GM21786 (cell line): ENCODE results near the gene FRMD4B.

Source experiments
- ATAC-seq: cut with Tn5 transposase; IDR thresholded peaks from one replicate; pipeline ENCODE4 v1.9.1; 2021; ENCODE audit not compliant: unreplicated experiment

The FRMD4B gene

DNA sequence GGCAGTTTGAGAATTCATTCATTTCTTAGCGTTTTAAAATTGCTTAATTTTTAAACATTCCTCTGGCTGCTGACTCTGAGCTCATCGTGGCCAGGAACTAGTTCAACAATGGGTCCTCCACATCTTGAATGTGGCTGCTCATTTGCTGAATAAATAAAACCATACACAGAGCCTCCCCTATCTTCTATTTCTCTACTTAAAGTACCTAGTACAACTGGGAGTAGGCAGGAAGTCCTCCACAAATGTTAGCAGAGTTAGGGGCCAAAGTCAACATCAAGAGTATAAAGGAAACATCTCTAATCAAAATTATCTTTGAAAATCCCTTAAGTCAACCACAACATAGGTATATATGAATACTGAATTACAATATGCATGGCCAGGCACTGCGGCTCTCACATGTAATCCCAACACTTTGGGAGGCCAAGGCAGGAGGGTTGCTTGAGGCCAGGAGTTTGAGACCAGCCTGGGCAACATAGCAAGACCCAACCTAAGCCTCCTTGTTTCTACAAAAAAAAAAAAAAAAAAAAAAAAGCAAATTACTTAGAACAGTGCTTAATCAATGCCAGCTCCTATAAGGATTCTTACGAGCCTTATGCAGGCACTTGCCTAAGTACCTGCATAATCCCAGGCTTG, 206.0 kb downstream of the FRMD4B start:
- ATAC-seq: no peak

DNA sequence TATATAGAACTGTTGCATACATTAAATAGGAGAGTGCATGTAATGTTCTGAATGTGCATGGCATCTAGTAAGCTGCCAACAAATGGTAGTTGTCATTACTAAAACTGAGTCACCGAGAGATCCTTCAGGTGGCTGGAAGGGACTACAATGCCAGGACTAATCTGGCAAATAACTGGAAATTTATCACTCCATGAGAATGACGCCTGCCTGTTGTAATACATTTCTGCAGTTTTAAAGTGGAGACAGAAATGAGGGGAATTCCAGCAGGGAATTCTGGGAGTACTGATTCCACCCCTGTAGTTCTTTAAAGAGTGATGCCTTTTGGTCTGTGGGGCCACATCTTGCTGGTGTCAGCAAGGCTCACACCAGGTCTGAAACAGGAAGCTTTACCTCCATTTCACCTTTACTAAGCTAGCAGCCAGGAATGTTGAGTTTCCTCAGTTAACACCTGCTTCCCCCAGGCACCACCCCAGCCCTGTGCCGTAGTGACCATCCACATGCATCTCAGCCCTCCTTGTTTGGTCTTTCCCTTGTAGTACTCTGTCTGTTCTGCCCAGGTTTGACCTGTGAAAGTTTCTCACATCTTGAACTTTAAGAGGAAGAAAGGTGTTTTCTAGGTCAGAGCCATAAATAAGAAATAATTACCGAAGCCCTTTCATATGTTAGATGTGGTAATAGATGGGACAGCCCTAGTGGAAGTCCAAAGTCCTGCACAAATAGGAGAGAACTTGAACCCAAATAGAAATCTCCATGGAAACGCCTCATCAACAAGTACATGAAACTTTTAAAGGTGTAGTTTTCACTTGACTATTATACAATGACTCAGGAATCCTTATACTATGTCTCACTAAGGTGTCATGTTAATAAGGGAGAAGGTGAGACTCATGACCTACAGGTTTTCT, 206.8 kb downstream of the FRMD4B start:
- ATAC-seq: no peak

DNA sequence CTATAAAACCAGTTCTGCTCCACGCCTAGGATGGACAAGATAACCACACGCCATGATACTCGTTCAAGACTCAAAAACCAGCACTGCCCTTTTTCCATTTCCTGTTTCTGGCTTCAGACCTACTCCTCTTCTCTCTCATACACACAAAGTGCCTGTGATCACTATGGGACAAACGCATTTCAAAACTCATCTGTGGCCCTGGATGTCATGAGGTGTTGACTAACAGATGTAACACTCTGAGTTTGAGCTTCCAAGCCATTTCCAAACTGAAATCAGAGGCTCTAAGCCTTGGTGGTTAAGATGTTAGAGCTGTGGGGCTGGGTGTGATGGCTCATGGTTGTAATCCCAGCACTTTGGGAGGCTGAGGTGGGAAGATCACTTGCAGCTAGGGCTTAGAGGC, 207.8 kb downstream of the FRMD4B start:
- no peak for ATAC-seq

DNA sequence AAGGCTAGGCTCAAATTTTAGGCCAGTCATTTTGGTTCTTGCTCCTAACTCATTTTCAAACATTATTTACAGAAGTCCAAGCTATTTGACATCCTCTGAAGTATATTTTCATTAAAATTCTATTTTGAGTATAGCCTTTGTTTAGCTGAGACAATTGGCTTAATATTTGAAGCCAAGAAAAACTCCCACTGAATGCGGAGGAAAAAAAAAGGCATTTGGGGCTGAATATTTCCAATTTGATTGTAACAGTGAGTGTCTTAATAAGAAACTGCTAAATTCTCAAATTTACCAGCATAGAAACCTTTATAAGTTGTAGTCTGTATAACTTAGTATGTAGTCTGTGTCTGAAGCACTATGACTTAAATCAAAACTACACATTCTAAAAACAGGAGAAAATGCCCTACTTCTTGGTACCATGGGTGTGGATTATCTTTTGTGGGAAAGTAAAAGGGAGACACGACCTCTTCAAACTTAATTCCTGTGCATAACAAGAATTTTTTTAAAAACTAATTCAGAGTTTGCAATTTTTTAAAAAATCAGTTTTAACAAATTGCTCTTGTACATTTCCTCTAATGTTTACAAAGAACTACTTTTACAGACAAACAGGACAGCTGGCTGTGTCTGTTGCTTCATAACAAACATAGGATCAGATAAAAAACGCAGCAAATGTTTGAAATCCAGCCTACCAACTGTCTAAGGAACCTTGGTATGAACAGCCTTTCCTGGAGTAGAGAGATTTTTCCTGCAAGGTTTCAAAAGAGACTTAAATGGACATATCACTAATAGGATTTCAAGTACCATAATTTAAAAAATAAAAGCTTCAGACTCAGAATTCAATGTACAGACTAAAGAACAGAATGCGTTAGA, 210.8 kb downstream of the FRMD4B start:
- ATAC-seq: no peak

DNA sequence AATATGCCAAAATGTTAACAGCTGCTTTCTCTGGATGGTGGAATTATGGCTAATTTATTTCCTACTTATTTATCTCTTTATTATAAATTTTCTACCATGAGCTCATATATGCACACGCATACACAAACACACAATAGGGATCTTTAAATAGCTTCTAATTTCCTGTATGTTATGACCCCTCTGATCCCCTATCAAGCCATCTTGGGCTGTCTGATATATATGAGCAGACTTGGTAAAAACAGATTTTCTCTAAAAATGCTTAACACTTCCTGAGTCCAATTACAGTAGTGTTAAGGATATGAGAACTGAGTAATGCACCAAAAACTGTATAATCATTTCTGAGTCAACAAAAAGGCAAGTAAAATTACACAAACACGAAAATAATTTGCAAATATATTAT, 211.4 kb downstream of the FRMD4B start:
- no peak for ATAC-seq

DNA sequence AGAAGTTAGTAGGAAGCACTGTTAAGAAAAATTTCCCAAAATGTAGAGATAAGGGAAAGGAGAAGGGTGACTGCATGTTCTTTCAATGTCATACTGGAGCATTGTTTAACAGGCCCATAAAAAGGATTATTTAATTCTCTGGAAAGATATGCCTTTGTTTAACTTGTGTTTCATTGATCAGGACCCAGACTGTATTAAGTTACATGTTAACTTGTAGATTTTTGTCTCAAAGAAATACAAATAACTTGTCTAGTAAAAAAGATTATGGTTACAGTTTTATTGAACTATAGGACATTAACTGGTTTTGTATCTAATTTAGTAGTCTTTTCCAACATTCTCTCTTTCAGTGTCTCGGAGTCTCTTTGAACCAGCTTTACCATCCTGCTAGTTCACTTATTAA, 213.8 kb downstream of the FRMD4B start:
- ATAC-seq: no peak

DNA sequence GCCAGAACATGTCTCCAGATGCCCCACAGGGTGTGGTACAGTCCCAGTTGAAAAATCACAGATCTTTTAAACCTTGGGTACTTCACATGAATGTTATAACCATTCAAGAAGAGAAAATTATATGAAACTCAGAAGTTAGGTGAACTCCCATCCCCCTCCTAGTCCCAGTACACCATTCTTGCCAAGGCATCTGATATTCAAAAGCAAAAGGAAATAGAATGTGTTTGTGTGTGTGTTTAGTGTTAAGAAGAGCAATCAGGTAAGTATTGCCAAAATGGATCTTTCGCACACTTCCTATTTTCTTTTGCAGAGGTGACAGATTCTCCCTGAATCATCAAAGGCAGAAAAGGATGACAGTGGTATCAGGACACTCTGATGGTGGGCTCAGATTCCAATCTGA, 219.4 kb downstream of the FRMD4B start:
- ATAC-seq: no peak

DNA sequence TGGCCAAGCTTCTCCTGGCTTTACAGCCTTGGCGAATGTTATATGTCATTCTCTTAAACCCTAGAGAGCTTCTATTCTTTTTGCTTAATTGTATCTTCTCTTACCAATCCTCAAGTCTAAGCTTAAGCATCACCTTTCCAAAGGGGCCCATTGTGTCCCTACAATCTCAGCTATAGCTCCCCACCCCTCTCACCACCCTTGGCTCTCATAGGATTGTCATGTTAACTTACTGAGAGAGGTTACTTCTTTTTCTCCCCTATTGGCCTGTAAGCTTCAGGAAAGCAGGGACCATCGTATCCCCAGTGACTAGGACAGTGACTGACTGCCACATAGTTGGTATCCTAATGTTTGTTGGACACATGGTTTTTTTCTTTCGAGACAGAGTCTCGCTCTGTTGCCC, 220.1 kb downstream of the FRMD4B start:
- ATAC-seq: no peak

DNA sequence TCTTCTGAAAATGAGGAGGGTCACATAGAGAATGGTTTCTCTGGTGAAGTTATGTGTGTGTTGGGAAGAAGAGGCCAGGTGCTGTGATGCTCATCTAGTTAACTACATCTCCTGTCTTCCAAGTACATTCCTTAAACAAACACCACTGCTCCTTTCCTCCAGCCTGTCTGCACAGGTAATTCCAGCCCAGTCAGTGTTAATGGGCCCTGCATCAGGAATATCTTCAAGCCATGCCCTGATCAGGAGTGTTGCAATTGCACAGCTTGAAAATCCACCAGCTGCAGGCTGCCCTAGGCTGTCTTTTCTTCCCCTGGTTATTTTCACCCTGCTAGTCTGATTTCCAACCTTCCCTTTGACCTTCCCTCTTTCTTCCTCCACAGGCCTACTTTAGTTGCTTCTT, 221.6 kb downstream of the FRMD4B start:
- ATAC-seq: no peak

DNA sequence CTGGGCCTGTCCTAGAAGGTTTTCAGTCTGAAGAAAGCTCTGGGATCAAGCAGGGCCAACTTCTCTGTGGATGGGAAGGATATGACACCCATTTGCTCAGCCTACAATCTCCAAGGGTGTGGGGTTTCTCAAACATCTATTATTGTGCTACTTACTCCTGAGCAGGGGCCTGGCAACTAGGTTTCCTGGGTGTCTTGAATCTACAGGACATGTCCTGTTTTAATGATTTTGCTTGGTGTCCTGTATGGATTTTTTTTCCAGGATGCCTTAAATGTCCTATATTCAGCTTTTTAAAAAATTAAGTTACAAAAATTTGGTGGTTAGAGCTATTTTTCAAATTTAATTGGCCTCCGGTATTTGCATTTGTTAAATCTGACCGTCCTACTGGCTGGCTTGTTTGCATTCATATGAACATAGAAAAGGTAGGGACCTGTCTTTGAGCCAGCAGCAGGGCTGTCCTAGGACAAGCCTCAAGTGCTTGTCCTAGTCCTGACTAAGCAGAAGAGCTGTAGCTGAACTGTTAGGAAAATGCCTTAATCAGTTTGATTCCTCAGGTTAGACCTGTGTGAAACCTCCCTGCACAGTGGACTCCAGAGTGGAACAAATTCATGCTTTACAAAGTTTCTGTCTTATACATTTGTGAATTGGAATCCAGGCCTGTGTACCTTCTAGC, 223.4 kb downstream of the FRMD4B start:
- ATAC-seq: no peak

DNA sequence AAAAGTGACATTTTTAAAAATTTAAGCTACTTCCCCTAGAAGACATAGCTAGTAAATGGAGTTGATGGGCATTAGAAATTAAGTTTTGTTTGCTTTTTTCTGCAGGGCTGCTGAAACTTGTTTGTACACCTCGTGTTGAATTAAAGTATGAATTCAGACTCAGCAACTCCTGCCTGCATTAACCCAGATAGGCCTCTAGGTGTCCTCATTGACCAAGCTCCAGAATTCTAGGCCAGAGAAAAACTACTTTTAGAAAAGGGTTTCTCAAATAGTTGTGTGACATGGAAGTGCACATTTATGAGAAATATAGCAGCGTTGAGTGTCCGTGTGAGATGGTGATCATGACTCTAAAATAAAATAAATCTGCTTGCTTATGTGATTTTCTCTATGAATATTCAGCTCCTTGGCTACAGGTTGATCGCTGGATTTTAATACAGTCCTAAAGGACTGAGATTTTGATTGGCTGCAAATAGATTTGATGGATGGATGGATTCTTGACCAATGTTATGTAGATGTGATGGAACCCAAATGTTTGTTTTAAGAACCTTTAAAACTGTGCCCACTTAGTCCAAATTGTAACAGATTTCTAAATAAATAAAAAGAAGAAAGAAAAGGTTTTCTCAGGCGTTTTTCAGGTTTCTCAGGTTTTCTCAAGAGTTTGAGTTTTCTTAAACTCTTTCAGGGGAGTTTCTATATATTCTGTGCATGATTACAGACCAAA, 224.1 kb downstream of the FRMD4B start:
- no peak for ATAC-seq

DNA sequence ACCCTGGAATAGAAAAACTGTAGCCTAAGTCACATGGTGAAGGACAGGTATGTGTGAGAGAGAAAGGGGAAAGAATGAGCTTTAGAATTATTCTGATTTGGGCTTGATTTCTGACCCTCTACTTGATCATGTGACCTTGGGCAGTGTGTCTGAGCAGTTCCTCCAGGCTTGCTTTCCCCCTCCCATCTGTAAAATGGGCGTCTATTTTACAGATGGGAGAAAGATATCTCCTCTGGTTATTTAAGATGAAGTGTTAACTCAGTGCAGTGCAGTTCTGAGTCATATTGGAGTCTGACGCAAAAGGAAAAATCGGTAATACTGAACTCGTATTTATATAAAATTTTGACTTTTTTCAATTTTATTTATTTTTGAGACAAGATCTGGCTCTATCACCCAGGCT, 225.4 kb downstream of the FRMD4B start:
- ATAC-seq: no peak

DNA sequence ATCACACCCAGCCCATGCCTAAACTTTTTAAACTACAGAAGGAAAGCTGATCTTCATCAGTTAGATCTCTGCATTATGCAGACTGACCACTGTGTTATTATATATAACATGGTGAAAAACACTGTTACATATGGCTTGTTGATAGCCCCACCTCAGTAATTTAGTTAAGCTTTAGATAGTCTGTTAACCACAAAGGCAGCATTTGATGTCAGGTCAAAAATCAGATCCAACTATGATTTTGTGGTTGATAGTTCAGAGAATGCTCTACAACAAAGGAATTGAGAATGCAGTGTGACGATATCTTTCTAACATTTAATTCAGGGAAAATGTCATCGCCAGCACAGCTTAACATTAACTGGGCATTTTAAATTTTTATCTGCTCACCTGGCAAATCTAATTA, 225.8 kb downstream of the FRMD4B start:
- no peak for ATAC-seq

DNA sequence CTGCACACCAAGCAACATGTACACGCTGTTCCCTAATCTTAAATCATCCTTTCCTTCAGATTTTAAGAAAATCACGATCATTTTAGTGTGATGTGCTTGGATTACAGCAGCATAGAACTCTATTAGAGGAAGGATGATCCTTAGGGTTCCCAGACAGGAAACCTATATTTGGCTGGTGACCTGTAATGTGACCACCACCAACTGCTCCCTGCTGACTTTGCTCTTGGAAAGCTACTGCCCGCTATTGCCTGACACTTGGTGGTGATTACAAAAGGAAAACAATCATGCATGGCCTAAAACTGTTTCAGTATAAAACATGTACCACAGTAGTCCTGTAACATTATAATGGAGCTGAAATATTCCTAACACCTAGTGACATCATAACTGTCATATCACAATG, 236.3 kb downstream of the FRMD4B start:
- no peak for ATAC-seq

DNA sequence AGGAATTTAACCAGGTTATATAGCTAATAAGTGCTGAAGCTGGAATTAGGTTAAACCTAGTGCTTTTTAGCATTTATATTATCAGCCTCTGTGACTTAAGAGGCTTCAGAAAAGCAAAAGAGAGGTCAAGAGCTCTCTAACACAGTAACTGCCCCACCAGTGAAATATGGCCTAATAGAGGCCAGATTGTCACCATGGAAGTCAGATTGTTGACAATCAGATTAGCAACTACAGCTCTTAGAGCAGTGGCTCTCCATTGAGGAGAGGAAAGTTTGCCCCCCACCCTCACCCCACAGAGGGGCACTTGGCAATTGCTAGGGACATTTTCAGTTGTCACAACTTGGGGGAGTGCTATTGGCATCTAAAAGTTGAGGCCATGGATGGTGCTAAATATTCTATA, 240.2 kb downstream of the FRMD4B start:
- no peak for ATAC-seq

DNA sequence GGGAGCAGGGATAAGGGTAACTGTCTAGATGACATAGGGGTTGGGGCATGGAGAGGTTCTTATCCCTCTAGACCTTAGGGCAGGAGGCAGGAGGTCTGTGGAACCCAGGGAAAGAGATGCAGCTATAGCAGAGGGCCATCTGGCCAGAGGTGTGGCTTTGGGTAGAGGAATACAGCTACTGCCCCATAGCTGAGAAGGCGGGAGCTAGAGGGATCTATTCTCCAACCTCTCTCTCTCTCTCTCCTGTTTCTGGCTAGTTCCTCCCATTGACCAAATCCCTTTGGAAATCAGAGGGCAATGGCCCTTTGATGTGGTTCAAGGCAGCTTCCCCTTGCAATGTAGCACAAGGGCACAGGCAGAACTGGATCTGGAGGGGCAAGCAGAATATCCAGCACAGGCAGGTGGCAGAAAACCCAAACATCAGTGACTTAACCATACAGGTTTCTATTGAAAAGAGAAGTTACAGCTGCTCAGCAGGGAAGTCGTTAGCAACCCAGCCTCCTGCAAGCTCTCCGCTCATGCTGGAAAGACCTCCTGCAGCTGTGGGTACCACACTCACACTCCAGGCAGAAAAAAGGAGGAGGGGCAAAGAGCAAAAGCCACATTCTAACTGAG, 241.2 kb downstream of the FRMD4B start:
- ATAC-seq: no peak

DNA sequence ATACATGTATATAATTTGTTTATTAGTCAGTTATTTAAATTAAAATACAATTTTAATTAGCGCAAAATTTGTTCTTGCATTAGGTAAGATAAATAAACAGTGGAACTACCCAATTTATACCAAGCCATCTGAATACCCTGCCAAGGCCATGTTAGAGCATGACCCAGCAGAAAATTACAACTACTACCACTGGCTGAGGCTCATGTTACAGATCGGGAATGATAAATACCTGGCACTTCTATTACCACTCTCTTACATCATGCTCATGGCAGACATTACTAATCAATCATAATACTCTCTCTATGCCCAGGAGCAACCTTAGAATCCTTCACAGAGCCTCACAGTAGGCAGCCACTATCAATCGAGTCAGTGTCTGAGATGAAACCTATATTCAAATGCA, 242.3 kb downstream of the FRMD4B start:
- ATAC-seq: no peak

DNA sequence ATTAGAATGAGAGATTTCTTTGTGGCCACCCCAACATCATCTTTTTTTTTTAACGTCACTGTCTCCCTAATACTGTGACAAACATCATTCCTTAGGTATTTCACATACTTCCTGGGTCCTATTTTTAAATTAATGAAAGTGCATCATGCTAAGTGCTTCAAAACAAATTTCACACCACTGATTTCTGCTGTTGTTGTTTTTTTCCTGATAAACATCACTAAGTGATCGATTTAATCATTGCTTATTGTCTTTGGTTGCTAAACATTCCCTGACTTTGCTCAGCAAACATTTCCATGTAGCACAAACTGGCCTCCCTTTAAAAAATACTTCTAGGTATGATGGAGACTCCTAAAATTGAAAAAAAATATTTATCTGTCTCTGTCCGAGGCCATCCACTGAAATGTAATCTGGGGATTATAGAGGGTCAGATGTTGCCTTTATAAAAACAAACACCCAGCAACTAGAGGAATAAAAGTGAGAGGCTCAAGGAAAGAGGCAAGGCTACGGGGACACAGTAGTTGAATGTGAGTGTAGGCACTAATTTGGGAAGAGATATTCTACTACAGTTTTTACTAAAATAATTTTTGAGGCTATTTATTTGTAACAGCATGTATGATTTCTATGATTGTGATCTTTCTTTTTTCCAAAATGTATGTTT, 243.0 kb downstream of the FRMD4B start:
- ATAC-seq: no peak

DNA sequence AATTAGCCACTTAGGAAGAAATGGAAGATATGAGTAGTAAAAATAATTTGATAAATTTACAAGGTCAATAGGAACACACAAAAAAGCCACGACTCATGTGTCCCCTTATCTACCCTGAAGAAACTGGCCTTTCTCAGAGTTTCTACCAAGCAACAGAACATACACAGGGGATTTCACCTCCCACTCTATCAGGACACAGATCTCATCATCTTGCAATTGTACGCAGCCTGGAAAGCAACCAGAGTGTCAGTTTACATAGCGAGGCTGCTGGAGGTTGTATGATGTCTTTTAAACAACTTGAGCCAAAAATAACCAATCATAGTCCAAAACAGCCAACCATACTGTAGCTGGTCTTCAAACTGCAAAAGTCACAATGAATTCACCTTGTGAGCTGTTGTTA, 243.8 kb downstream of the FRMD4B start:
- ATAC-seq: no peak

DNA sequence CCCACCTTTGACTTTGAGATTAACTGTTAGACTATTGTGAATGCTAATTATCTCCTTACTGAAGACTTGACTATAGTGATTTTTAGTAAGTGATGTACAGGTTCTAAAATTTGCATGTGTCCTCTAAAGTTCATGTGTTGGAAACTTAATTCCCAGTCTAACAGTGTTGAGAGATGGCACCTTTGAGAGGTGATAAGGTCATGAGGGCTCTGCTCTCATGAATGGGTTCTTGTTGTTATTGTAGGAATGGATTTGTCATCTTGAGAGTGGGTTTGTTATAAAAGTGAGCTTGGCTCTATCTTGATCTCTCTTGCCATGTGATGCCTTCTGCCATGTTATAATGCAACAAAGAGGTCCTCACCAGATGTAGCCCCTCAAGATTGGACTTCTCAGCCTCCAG, 244.6 kb downstream of the FRMD4B start:
- ATAC-seq: no peak
